GM23248 (cell line): ENCODE measurements around the gene OSGEP.

Experiments
- EZH2 ChIP-seq: fragments of 200-600 bp; sonication (generic); IDR thresholded peaks from 2 replicates; pipeline ENCODE4 v1.6.1; 2018; ENCODE audit warnings: antibody characterized with exemption, mild to moderate bottlenecking; ENCODE audit not compliant: insufficient read depth, poor library complexity, severe bottlenecking
- EZH2phosphoT487 ChIP-seq: fragments of 200-600 bp; sonication (generic); IDR thresholded peaks from 2 replicates; pipeline ENCODE4 v1.6.1; 2018; ENCODE audit warnings: antibody characterized with exemption, moderate library complexity, mild to moderate bottlenecking, low read depth; ENCODE audit not compliant: insufficient read depth

- TF ChIP-seq EZH2 (no peak), EZH2phosphoT487 (no peak)
Measured at GRCh38 chr14:20454516-20455354, at the start of gene OSGEP, which contains the start of gene APEX1.
